IMR-90 (cell line): ENCODE data around the gene SF3B3. TPM values are rescaled to one million over a fixed set of nuclear protein-coding genes. Genes with fewer than 3 reads are reported as not detected.
A peak's percentile ranks its signal among the peaks of the same experiment; 100 is the strongest.

Experiments
- ATAC-seq: fragments of 200-7000 bp; cut with Tn5 transposase; 2 replicates; pipeline ENCODE4 v1.9.1; 2020; ENCODE audit warnings: low read depth, mild to moderate bottlenecking, moderate library complexity
- BruUV-seq: library from RNA; stranded (reverse); fragments of 400-500 nt; replicated peaks from 2 replicates; lab custom pipeline; 2021; lab: Mats Ljungman, UMichigan
- CTCF ChIA-PET: fragments of 300-600 bp; formaldehyde crosslinking; extraction: SDS; loops from one replicate; lab custom pipeline; 2021; ENCODE audit warnings: antibody characterized with exemption; lab: Yijun Ruan, JAX
- POLR2A ChIA-PET: fragments of 300-600 bp; sonication (Branson Sonifier 250); formaldehyde crosslinking; loops from one replicate; lab custom pipeline; 2022; ENCODE audit warnings: antibody characterized with exemption; ENCODE audit not compliant: unreplicated experiment; lab: Charles Lee
- DNase-seq: peaks from one replicate; pipeline ENCODE4 v3.0.0; 2013
- H2AFZ ChIP-seq: replicated peaks from 2 replicates; pipeline ENCODE3; 2013; ENCODE audit warnings: low read length, mild to moderate bottlenecking; ENCODE audit not compliant: poor library complexity
- H2AK5ac ChIP-seq: 2 replicates; pipeline ENCODE4 v1.6.1; 2013; ENCODE audit warnings: low read depth, low read length, inconsistent platforms
- H2AK9ac ChIP-seq: replicated peaks from 2 replicates; pipeline ENCODE3; 2013; ENCODE audit warnings: mild to moderate bottlenecking, low read depth, low read length, moderate library complexity; ENCODE audit not compliant: poor library complexity
- H2BK120ac ChIP-seq: 2 replicates; pipeline ENCODE4 v1.6.1; 2013; ENCODE audit warnings: low read depth, low read length, inconsistent platforms
- H2BK15ac ChIP-seq: 3 replicates; pipeline ENCODE4 v1.6.1; 2013; ENCODE audit warnings: low read depth, low read length, inconsistent platforms
- H2BK20ac ChIP-seq: 2 replicates; pipeline ENCODE4 v1.6.1; 2013; ENCODE audit warnings: low read depth, mild to moderate bottlenecking, inconsistent platforms, low read length, moderate library complexity
- H2BK5ac ChIP-seq: 2 replicates; pipeline ENCODE4 v1.6.1; 2013; ENCODE audit warnings: mild to moderate bottlenecking, low read depth, low read length, inconsistent platforms; ENCODE audit not compliant: poor library complexity, severe bottlenecking
- H3K14ac ChIP-seq: replicated peaks from 2 replicates; pipeline ENCODE4 v1.6.1; 2013; ENCODE audit warnings: low read depth, low read length, inconsistent platforms
- H3K18ac ChIP-seq: 2 replicates; pipeline ENCODE4 v1.6.1; 2013; ENCODE audit warnings: low read depth, low read length, control low read depth
- H3K23ac ChIP-seq: 2 replicates; pipeline ENCODE4 v1.6.1; 2013; ENCODE audit warnings: low read depth, low read length, inconsistent platforms
- H3K27ac ChIP-seq: 2 replicates; pipeline ENCODE4 v1.5.1; 2013; ENCODE audit warnings: mild to moderate bottlenecking, control low read depth, low read length; ENCODE audit not compliant: insufficient read depth
- H3K27me3 ChIP-seq: 2 replicates; pipeline ENCODE4 v1.6.1; 2013; ENCODE audit warnings: low read length; ENCODE audit not compliant: control insufficient read depth, insufficient read depth
- H3K36me3 ChIP-seq: 2 replicates; pipeline ENCODE4 v1.6.1; 2013; ENCODE audit warnings: low read length, mixed read lengths; ENCODE audit not compliant: control insufficient read depth, insufficient read depth
- H3K4ac ChIP-seq: 2 replicates; pipeline ENCODE4 v1.6.1; 2013; ENCODE audit warnings: low read depth, low read length, inconsistent platforms
- H3K4me1 ChIP-seq: 2 replicates; pipeline ENCODE4 v1.6.1; 2013; ENCODE audit warnings: low read length, mixed read lengths; ENCODE audit not compliant: control insufficient read depth, insufficient read depth
- H3K4me2 ChIP-seq: 2 replicates; pipeline ENCODE4 v1.6.1; 2013; ENCODE audit warnings: low read depth, mild to moderate bottlenecking, control low read depth, low read length, moderate library complexity
- H3K4me3 ChIP-seq: 2 replicates; pipeline ENCODE4 v1.5.1; 2013; ENCODE audit warnings: low read depth, mild to moderate bottlenecking, control low read depth, low read length, moderate library complexity; ENCODE audit not compliant: insufficient read depth
- H3K56ac ChIP-seq: 2 replicates; pipeline ENCODE4 v1.6.1; 2013; ENCODE audit warnings: low read length, inconsistent platforms; ENCODE audit not compliant: insufficient read depth; ENCODE audit errors: extremely low read depth
- H3K79me1 ChIP-seq, 2 experiments: 2 replicates each; pipeline ENCODE4 v1.6.1; 2013; ENCODE audit warnings: low read length in 2 of 2, inconsistent platforms in 1 of 2, low read depth in 1 of 2
- H3K9ac ChIP-seq: 2 replicates; pipeline ENCODE4 v1.6.1; 2013; ENCODE audit warnings: low read depth, low read length, control low read depth
- H3K9me1 ChIP-seq: 2 replicates; pipeline ENCODE4 v1.6.1; 2013; ENCODE audit warnings: low read length, inconsistent platforms; ENCODE audit not compliant: insufficient read depth
- H3K9me3 ChIP-seq: 2 replicates; pipeline ENCODE4 v1.6.1; 2013; ENCODE audit warnings: low read length; ENCODE audit not compliant: control insufficient read depth, insufficient read depth
- H4K20me1 ChIP-seq: 2 replicates; pipeline ENCODE4 v1.6.1; 2013; ENCODE audit warnings: low read length, inconsistent platforms; ENCODE audit not compliant: insufficient read depth
- H4K5ac ChIP-seq: 2 replicates; pipeline ENCODE4 v1.6.1; 2013; ENCODE audit warnings: mild to moderate bottlenecking, low read depth, low read length, control low read depth
- H4K8ac ChIP-seq, 2 experiments: 2 replicates each; pipeline ENCODE4 v1.6.1; 2013; ENCODE audit warnings: low read depth in 2 of 2, low read length in 2 of 2, control low read depth in 1 of 2, inconsistent platforms in 1 of 2
- H4K91ac ChIP-seq: 2 replicates; pipeline ENCODE4 v1.6.1; 2013; ENCODE audit warnings: low read depth, low read length, inconsistent platforms; ENCODE audit not compliant: insufficient read depth
- FOS ChIP-seq: fragments of 150-350 bp; IDR thresholded peaks from 2 replicates; pipeline ENCODE4 v1.6.1; 2016; ENCODE audit warnings: low read depth, low read length
- MAZ ChIP-seq: IDR thresholded peaks from 2 replicates; pipeline ENCODE4 v1.6.1; 2012; ENCODE audit warnings: low read depth, mild to moderate bottlenecking, low read length, improper control_type of control experiment, moderate library complexity, borderline replicate concordance
- POLR2A ChIP-seq: IDR thresholded peaks from 2 replicates; pipeline ENCODE4 v1.6.1; 2012; ENCODE audit warnings: mild to moderate bottlenecking, low read depth, low read length
- WGBS, 2 experiments: methylation state at CpG; one replicate each; pipeline versions ENCODE4 v1.1.5 to v1.1.7; 2013; ENCODE audit warnings: missing lambda C conversion rate in 2 of 2; ENCODE audit not compliant: insufficient read length in 1 of 2; ENCODE audit errors: extremely low coverage in 2 of 2; 5-methylcytosine and 5-hydroxymethylcytosine counted together
- dilution Hi-C: fragments of 300-500 bp; cut with HindIII; formaldehyde crosslinking; loops from one replicate; pipeline ENCODE4 v1.14.3; 2018; ENCODE audit warnings: low sequenced_read_pairs; ENCODE audit not compliant: unreplicated experiment
- in situ Hi-C: fragments of 300-500 bp; cut with MboI; formaldehyde crosslinking; loops from 3 replicates; pipeline ENCODE4 v1.14.3; 2019; ENCODE audit warnings: low sequenced_read_pairs, inconsistent platforms, mixed read lengths
- intact Hi-C: fragments of 100-400 bp; cut with micrococcal nuclease; formaldehyde crosslinking; loops from 2 replicates; pipeline ENCODE4 v1.10.0; 2022
- polyA plus RNA-seq, 3 experiments: library from polyadenylated mRNA; depleted of rRNA; stranded (reverse); fragments of >200 nt; gene quantifications; 2 replicates each; pipeline ENCODE4 v1.2.3, GENCODE V29; 2012; ENCODE audit warnings: low replicate concordance in 1 of 3
- total RNA-seq: library from RNA; depleted of rRNA; stranded (reverse); fragments of >200 nt; gene quantifications from 2 replicates; pipeline ENCODE4 v1.2.3, GENCODE V29; 2012

Gene SF3B3
- total and polyA plus RNA-seq, 2 of the 4 experiments (the other 2 are of a cell fraction), result 97.9 to 134 TPM

- H3K18ac ChIP-seq, result no peak overlapping the region
- peak overlapping the region; percentile 67 for H3K4ac ChIP-seq
- peaks cover 34% of the 10 kb centered on the region for H4K20me1 ChIP-seq
- peak overlapping the region; percentile 62 for H2BK5ac ChIP-seq
- peak overlapping the region; percentile 51; the same call in 1 of the 2 replicates for H3K23ac ChIP-seq
- H4K5ac ChIP-seq, result no peak overlapping the region
- H4K8ac ChIP-seq, result peak overlapping the region in 1 of 2 experiments; percentile 23; a peak in 1 of 4 replicates
- BruUV-seq, result no TSS peak
- no peak overlapping the region for H3K4me3 ChIP-seq
- H2AFZ ChIP-seq, result peak overlapping the region; percentile 41
- peak overlapping the region; percentile 32 for H2AK5ac ChIP-seq
- peaks cover 14% of the 10 kb centered on the region for H3K36me3 ChIP-seq
- H3K4me1 ChIP-seq, result peaks cover 33% of the 10 kb centered on the region
- H3K27ac ChIP-seq, result peak overlapping the region; percentile 14; the same call in 1 of the 2 replicates
- intact Hi-C loops (no loop called here), dilution Hi-C loops (no loop called here), in situ Hi-C loops (no loop called here)
- H3K9ac ChIP-seq, result no peak overlapping the region
- no peaks in the 10 kb centered on the region for H3K27me3 ChIP-seq
- ATAC-seq (peak; percentile 38), DNase-seq (peak; percentile 70)
- no peak overlapping the region; the same call in 2 of the 3 replicates for H2BK15ac ChIP-seq
- 47% methylated on average over 5 of the region's 9 CpGs; no CpG with 5 or more reads in 1 of the 2 experiments for WGBS, 2 experiments
- H3K14ac ChIP-seq, result peak overlapping the region; percentile 48; the same call in 1 of the 2 replicates
- H4K91ac ChIP-seq, result no peak overlapping the region; the same call in 1 of the 2 replicates
- H2AK9ac ChIP-seq, result peak overlapping the region; percentile 75
- TF ChIP-seq POLR2A (no peak), MAZ (peak; percentile 44; the same call in 1 of the 2 replicates), FOS (0 out of 2 replicates have a peak, but pooled peaks have one; percentile 15)
- POLR2A ChIA-PET, result no interaction called here
- no peak overlapping the region; the same call in 1 of the 2 replicates for H3K56ac ChIP-seq
- H3K79me1 ChIP-seq, result peaks cover 5 to 40% of the 10 kb centered on the region in 2 experiments; a peak in 3 of 4 replicates
- peaks cover 29% of the 10 kb centered on the region for H3K9me1 ChIP-seq
- CTCF ChIA-PET, result no interaction called here
- H3K4me2 ChIP-seq, result no peak overlapping the region
- H2BK20ac ChIP-seq, result 0 out of 2 replicates have a peak overlapping the region, but pooled peaks have one; percentile 39
- H2BK120ac ChIP-seq, result peak overlapping the region; percentile 12; the same call in 1 of the 2 replicates
- no peaks in the 10 kb centered on the region for H3K9me3 ChIP-seq
Observed at GRCh38 chr16:70577256-70577698, 53.7 kb downstream of the SF3B3 start.
